H1 (cell line): ENCODE measurements around the gene TBRG4. TPM values are rescaled to one million over a fixed set of nuclear protein-coding genes. Genes with fewer than 3 reads are reported as not detected.

ENCODE experiments used
- CTCF ChIA-PET: fragments of 300-600 bp; sonication (Branson Sonifier 250); formaldehyde crosslinking; loops from one replicate; lab custom pipeline; 2021; ENCODE audit not compliant: partially characterized antibody; lab: Charles Lee
- POLR2A ChIA-PET: fragments of 300-600 bp; sonication (Branson Sonifier 250); formaldehyde crosslinking; loops from one replicate; lab custom pipeline; 2021; ENCODE audit warnings: inconsistent platforms; ENCODE audit not compliant: partially characterized antibody; lab: Charles Lee
- DNase-seq, 2 experiments: peaks; one replicate each; pipeline versions ENCODE4 v3.0.0 to v3.0.0-alpha.2; 2010 to 2022; ENCODE audit warnings: low spot score in 2 of 2, low read depth in 1 of 2, mixed read lengths in 1 of 2
- FAIRE-seq: peaks from 2 replicates; lab custom pipeline; 2011; peaks lifted over from hg19 to GRCh38; lab: Jason Lieb, UNC
- H2AFZ ChIP-seq: 2 replicates; pipeline ENCODE4 v1.8.1; 2012; ENCODE audit warnings: low read length, inconsistent platforms
- H2AK5ac ChIP-seq: 2 replicates; pipeline ENCODE4 v1.6.1; 2013; ENCODE audit warnings: low read depth, low read length
- H2BK120ac ChIP-seq: replicated peaks from 2 replicates; pipeline ENCODE3; 2013; ENCODE audit warnings: low read depth, low read length, inconsistent platforms
- H2BK12ac ChIP-seq: 2 replicates; pipeline ENCODE4 v1.6.1; 2013; ENCODE audit warnings: low read depth, low read length
- H2BK15ac ChIP-seq: 2 replicates; pipeline ENCODE4 v1.6.1; 2013; ENCODE audit warnings: low read length
- H2BK20ac ChIP-seq: 2 replicates; pipeline ENCODE4 v1.6.1; 2013; ENCODE audit warnings: low read length
- H2BK5ac ChIP-seq: 2 replicates; pipeline ENCODE4 v1.6.1; 2013; ENCODE audit warnings: low read depth, low read length
- H3K14ac ChIP-seq: 2 replicates; pipeline ENCODE4 v1.6.1; 2013; ENCODE audit warnings: inconsistent platforms; ENCODE audit not compliant: insufficient read length
- H3K18ac ChIP-seq: 2 replicates; pipeline ENCODE4 v1.6.1; 2013; ENCODE audit warnings: low read length; ENCODE audit errors: extremely low read depth
- H3K23ac ChIP-seq: 2 replicates; pipeline ENCODE4 v1.6.1; 2013; ENCODE audit warnings: inconsistent platforms; ENCODE audit not compliant: insufficient read length
- H3K23me2 ChIP-seq: 2 replicates; pipeline ENCODE4 v1.6.1; 2013; ENCODE audit warnings: low read depth, low read length
- H3K27ac ChIP-seq: 2 replicates; pipeline ENCODE4 v1.6.1; 2011; ENCODE audit warnings: low read depth, low read length, inconsistent platforms
- H3K27me3 ChIP-seq, 4 experiments: replicated peaks in 1 of 4; 1 replicate in 1 of 4; 2 replicates in 3 of 4; pipeline versions ENCODE4 v1.6.1 to v1.8.1; 2011 to 2013; ENCODE audit warnings: low read length in 3 of 4, mild to moderate bottlenecking in 3 of 4, inconsistent platforms in 2 of 4, mixed read lengths in 2 of 4, moderate library complexity in 1 of 4; ENCODE audit not compliant: control insufficient read depth in 3 of 4, insufficient read depth in 3 of 4; ENCODE audit errors: extremely low read depth in 1 of 4
- H3K36me3 ChIP-seq, 4 experiments: 2 replicates each; pipeline versions ENCODE4 v1.6.1 to v1.8.1; 2011 to 2013; ENCODE audit warnings: mild to moderate bottlenecking in 4 of 4, low read length in 3 of 4, moderate library complexity in 2 of 4, control low read depth in 1 of 4, inconsistent platforms in 1 of 4; ENCODE audit not compliant: insufficient read depth in 4 of 4, control insufficient read depth in 2 of 4
- H3K4ac ChIP-seq: replicated peaks from 2 replicates; pipeline ENCODE3; 2013; ENCODE audit warnings: low read length, low read depth, mixed read lengths, inconsistent platforms; ENCODE audit not compliant: insufficient read length
- H3K4me1 ChIP-seq, 4 experiments: replicated peaks in 1 of 4; 1 replicate in 1 of 4; 2 replicates in 3 of 4; pipeline versions ENCODE4 v1.6.1 to v1.8.1; 2011 to 2013; ENCODE audit warnings: low read length in 3 of 4, inconsistent platforms in 2 of 4, mixed read lengths in 1 of 4; ENCODE audit not compliant: insufficient read depth in 4 of 4, control insufficient read depth in 3 of 4
- H3K4me2 ChIP-seq, 2 experiments: 2 replicates each; pipeline versions ENCODE4 v1.6.1 to v1.8.1; 2011 to 2013; ENCODE audit warnings: low read depth in 2 of 2, low read length in 2 of 2, control low read depth in 1 of 2, inconsistent platforms in 1 of 2, mild to moderate bottlenecking in 1 of 2; ENCODE audit not compliant: insufficient read depth in 1 of 2
- H3K4me3 ChIP-seq, 4 experiments: fragments of 200-600, 300-600 bp in 1 of 4; sonication (generic), shearing (Covaris generic), sonication (Bioruptor Twin) in 1 of 4; 2 replicates each; pipeline versions ENCODE4 v1.5.1 to v1.8.1; 2011 to 2016; ENCODE audit warnings: low read length in 4 of 4, low read depth in 3 of 4, control low read depth in 2 of 4, inconsistent platforms in 2 of 4, mild to moderate bottlenecking in 2 of 4, mixed read lengths in 1 of 4, moderate library complexity in 1 of 4; ENCODE audit not compliant: insufficient read depth in 2 of 4; ENCODE audit errors: extremely low read depth in 1 of 4
- H3K56ac ChIP-seq: replicated peaks from 2 replicates; pipeline ENCODE3; 2013; ENCODE audit warnings: low read depth, mild to moderate bottlenecking, mixed read lengths, low read length, inconsistent platforms; ENCODE audit not compliant: insufficient read length
- H3K79me1 ChIP-seq: 2 replicates; pipeline ENCODE4 v1.6.1; 2013; ENCODE audit warnings: low read depth, low read length, control low read depth
- H3K79me2 ChIP-seq, 2 experiments: 2 replicates each; pipeline versions ENCODE4 v1.6.1 to v1.8.1; 2012 to 2013; ENCODE audit warnings: low read length in 2 of 2, mild to moderate bottlenecking in 2 of 2, inconsistent platforms in 1 of 2; ENCODE audit not compliant: insufficient read depth in 2 of 2, control insufficient read depth in 1 of 2
- H3K9ac ChIP-seq, 4 experiments: replicated peaks in 1 of 4; 1 replicate in 1 of 4; 2 replicates in 3 of 4; pipeline versions ENCODE4 v1.6.1 to v1.8.1; 2011 to 2013; ENCODE audit warnings: low read depth in 3 of 4, low read length in 3 of 4, control low read depth in 2 of 4, mild to moderate bottlenecking in 2 of 4, moderate library complexity in 2 of 4, inconsistent platforms in 1 of 4; ENCODE audit errors: extremely low read depth in 1 of 4
- H3K9me3 ChIP-seq, 2 experiments: 2 replicates each; pipeline versions ENCODE4 v1.6.1 to v1.8.1; 2012 to 2013; ENCODE audit warnings: mild to moderate bottlenecking in 2 of 2, moderate library complexity in 2 of 2, control low read depth in 1 of 2, inconsistent platforms in 1 of 2, low read depth in 1 of 2, low read length in 1 of 2, mixed read lengths in 1 of 2; ENCODE audit not compliant: insufficient read depth in 2 of 2
- H4K20me1 ChIP-seq, 2 experiments: replicated peaks in 1 of 2; 2 replicates each; pipeline versions ENCODE3 to v1.8.1; 2011 to 2013; ENCODE audit warnings: inconsistent platforms in 2 of 2, low read length in 2 of 2, mild to moderate bottlenecking in 1 of 2; ENCODE audit not compliant: insufficient read depth in 2 of 2, control insufficient read depth in 1 of 2
- H4K5ac ChIP-seq: 2 replicates; pipeline ENCODE4 v1.6.1; 2013; ENCODE audit warnings: low read length, low read depth, mixed read lengths, inconsistent platforms; ENCODE audit not compliant: insufficient read length
- H4K8ac ChIP-seq: 2 replicates; pipeline ENCODE4 v1.8.0; 2013; ENCODE audit warnings: mild to moderate bottlenecking, moderate library complexity, low read length, inconsistent platforms; ENCODE audit not compliant: insufficient read depth; ENCODE audit errors: extremely low read depth
- H4K91ac ChIP-seq: replicated peaks from 2 replicates; pipeline ENCODE3; 2013; ENCODE audit warnings: low read length, mixed read lengths, inconsistent platforms; ENCODE audit not compliant: insufficient read length
- BCL11A ChIP-seq, 2 experiments: IDR thresholded peaks; one replicate each; pipeline ENCODE4 v1.6.1; 2011; ENCODE audit warnings: low read depth in 2 of 2, low read length in 2 of 2, mild to moderate bottlenecking in 2 of 2
- EGR1 ChIP-seq: IDR thresholded peaks from 2 replicates; pipeline ENCODE4 v1.6.1; 2011; ENCODE audit warnings: low read depth, low read length, borderline replicate concordance
- EZH2 ChIP-seq: fragments of 200-600 bp; sonication (generic); IDR thresholded peaks from 2 replicates; pipeline ENCODE4 v1.7.1; 2012; ENCODE audit warnings: low read depth, mild to moderate bottlenecking, moderate library complexity, low read length, inconsistent platforms; ENCODE audit not compliant: severe bottlenecking
- RFX5 ChIP-seq: IDR thresholded peaks from 2 replicates; pipeline ENCODE4 v1.6.1; 2011; ENCODE audit warnings: low read depth, low read length, improper control_type of control experiment, borderline replicate concordance
- SP4 ChIP-seq: IDR thresholded peaks from 2 replicates; pipeline ENCODE4 v1.6.1; 2012; ENCODE audit warnings: low read length, inconsistent platforms
- WGBS, 2 experiments: shearing (Covaris generic) in 1 of 2; methylation state at CpG; one replicate each; pipeline versions ENCODE4 v1.1.6 to v1.1.7; 2013 to 2015; ENCODE audit warnings: low lambda C conversion rate in 2 of 2, mixed read lengths in 2 of 2, inconsistent platforms in 1 of 2, low coverage in 1 of 2, missing lambda C conversion rate in 1 of 2; ENCODE audit not compliant: insufficient replicate concordance in 2 of 2, insufficient coverage in 1 of 2, insufficient read length in 1 of 2; ENCODE audit errors: extremely low coverage in 1 of 2, missing lambda C conversion rate in 1 of 2; 5-methylcytosine and 5-hydroxymethylcytosine counted together
- polyA plus RNA-seq, 7 experiments: library from polyadenylated mRNA; depleted of rRNA in 3 of 7; stranded (reverse) in 5 of 7; unstranded in 2 of 7; fragments of >200 nt in 5 of 7; fragments of 200-250 nt in 2 of 7; gene quantifications; 1 replicate in 5 of 7; 2 replicates in 1 of 7; 4 replicates in 1 of 7; pipeline versions ENCODE4 v1.2.1 to v1.2.3, GENCODE V29; 2011 to 2013; ENCODE audit warnings: missing spikeins in 2 of 7, mixed read lengths in 2 of 7
- total RNA-seq: library from RNA; stranded (reverse); fragmentation: NEBNext Ultra II Directional; extraction: Animal tissue kit (Norgen Biotek cat#: 25700); gene quantifications from 2 replicates; pipeline ENCODE4 v1.2.1, GENCODE V29; 2021

The TBRG4 gene
- total and polyA plus RNA-seq, 2 of the 8 experiments (the other 6 are each of a cell fraction or from before 2014, with no cell fraction given) = 110 to 137 TPM

- FAIRE-seq (no peak), DNase-seq (no peak)
- H3K4me1 ChIP-seq = no peaks in the 10 kb centered on the region
- no peak overlapping the region for H4K5ac ChIP-seq
- H3K23ac ChIP-seq = no peak overlapping the region
- no peak overlapping the region for H2BK120ac ChIP-seq
- ChIA-PET POLR2A (interaction anchor here (1.0 to 1.8 kb wide), 3 partner anchors 11 to 258 kb away, joined by 3 to 6 read pairs (median 3); no protein-coding TSS in a partner anchor), CTCF (no interaction called here)
- no peaks in the 10 kb centered on the region for H3K23me2 ChIP-seq
- H4K91ac ChIP-seq = no peak overlapping the region
- no peaks in the 10 kb centered on the region; the same call in 1 of the 2 replicates for H3K79me1 ChIP-seq
- H2BK12ac ChIP-seq = no peak overlapping the region
- no peak overlapping the region for H3K18ac ChIP-seq
- WGBS, 2 experiments = 85% methylated on average over 5 of the region's 5 CpGs; no CpG with 5 or more reads in 1 of the 2 experiments
- H3K56ac ChIP-seq = no peak overlapping the region
- no peak overlapping the region for H2BK5ac ChIP-seq
- TF ChIP-seq BCL11A (IDR thresholded peaks at IDR 0.05; ENCODE audit: low read depth in 2 of 2, low read length in 2 of 2) (no peak), RFX5 (no peak), EGR1 (no peak), EZH2 (no peak), SP4 (no peak)
- TF ChIP-seq, all 59 proteins: peak for 0
- H3K4me3 ChIP-seq = no peak overlapping the region
- no peaks in the 10 kb centered on the region for H3K9me3 ChIP-seq
- no peak overlapping the region for H2BK20ac ChIP-seq
- H4K8ac ChIP-seq = no peak overlapping the region
- H3K4ac ChIP-seq = no peak overlapping the region
- no peak overlapping the region for H3K9ac ChIP-seq
- no peaks in the 10 kb centered on the region for H3K79me2 ChIP-seq
- H2BK15ac ChIP-seq = no peak overlapping the region
- no peak overlapping the region for H2AFZ ChIP-seq
- peaks cover 0 to 3% (median 0%) of the 10 kb centered on the region in 4 experiments; a peak in 1 of 8 replicates for H3K36me3 ChIP-seq
- H3K27me3 ChIP-seq = no peaks in the 10 kb centered on the region
- no peak overlapping the region for H3K4me2 ChIP-seq
- no peak overlapping the region for H2AK5ac ChIP-seq
- peaks cover 2 to 7% of the 10 kb centered on the region in 2 experiments for H4K20me1 ChIP-seq
- no peak overlapping the region for H3K27ac ChIP-seq
- H3K14ac ChIP-seq = no peak overlapping the region
Observed at GRCh38 chr7:45055016-45055415, 56.5 kb downstream of the TBRG4 start.
